GM12872 (cell line): ENCODE results near the gene MAP9.

Experiments used
- CTCF ChIP-seq: IDR thresholded peaks from 3 replicates; pipeline ENCODE4 v1.5.1; 2011; ENCODE audit warnings: low read depth, mild to moderate bottlenecking, low read length, moderate library complexity; ENCODE audit not compliant: insufficient read depth

MAP9 gene

GRCh38 chr4:155391932-155392331 lies 15.2 kb upstream of the MAP9 start:
- TF ChIP-seq CTCF = no peak

GRCh38 chr4:155388162-155388561 lies 11.4 kb upstream of the MAP9 start:
- TF ChIP-seq CTCF = no peak

DNA sequence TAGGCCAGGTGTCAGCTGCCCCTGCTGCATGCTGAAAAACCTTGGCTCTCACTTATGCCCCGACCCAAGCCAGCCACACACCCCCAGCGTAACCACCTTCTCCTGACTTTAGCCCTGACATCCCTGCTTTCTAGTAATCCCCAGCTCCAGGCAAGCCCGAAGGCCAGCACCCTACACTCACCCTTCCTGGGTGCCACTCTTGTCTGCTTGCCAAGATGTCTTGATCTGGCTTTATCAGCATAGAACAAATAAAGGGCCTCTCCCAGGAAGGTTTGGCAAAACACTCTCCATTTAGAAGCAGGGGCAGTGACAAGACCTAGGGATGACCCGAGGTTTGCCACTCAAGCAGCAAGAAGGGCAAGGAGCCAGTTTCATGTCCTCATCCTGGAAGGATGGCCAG lies 6.8 kb upstream of the MAP9 start:
- TF ChIP-seq CTCF = no peak

- no peak for TF ChIP-seq CTCF
Measured at GRCh38 chr4:155377276-155377675, 511 bp upstream of the MAP9 start.

DNA sequence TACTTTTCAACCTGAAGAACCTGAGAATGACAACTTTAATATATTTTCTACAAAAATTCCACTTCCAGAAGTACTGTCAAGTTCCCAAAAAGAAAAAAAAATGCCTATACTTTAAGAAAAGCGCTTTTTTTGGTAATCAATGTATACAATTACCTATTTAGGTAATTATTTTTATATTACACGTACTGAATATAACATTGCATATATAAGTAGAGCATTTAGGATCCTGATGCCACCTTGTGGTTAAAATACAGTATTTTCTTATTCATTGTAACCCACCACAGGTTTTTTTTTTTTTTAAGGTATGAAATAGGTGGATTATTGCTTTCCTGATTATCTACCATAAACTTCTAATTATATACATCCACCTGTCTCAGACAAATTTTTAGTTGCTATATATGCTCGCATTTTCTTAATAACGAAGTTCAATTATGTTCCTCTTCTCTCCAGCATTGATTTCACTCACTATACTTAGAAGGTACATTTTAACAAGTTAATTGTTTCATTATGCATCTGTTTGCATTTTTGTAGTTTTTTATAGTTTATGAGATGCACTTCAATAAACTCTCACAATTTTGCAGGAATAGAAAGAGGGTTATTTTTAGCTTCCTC lies 5.2 kb downstream of the MAP9 start:
- peak; percentile 34; the same call in 2 of the 3 replicates for TF ChIP-seq CTCF

DNA sequence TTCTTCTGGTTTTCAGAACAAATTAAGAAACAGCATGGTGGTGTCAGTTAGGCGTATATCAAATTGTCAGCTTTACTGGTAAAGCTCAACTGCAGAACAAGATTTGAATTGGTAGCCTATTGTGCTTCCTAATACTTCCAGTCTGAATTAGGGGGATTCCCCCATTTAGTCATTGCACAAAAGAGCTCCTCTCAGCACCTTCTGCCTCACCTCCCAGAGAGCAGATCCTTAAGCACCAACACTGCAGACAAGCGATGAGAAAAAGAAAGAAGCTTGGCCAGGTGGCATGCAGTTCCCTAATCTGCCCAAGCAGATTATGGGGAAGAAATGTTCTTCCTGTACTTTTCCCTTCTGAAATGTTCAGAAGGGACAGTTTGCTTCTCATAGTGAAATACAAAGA lies 9.2 kb downstream of the MAP9 start:
- no peak for TF ChIP-seq CTCF

DNA sequence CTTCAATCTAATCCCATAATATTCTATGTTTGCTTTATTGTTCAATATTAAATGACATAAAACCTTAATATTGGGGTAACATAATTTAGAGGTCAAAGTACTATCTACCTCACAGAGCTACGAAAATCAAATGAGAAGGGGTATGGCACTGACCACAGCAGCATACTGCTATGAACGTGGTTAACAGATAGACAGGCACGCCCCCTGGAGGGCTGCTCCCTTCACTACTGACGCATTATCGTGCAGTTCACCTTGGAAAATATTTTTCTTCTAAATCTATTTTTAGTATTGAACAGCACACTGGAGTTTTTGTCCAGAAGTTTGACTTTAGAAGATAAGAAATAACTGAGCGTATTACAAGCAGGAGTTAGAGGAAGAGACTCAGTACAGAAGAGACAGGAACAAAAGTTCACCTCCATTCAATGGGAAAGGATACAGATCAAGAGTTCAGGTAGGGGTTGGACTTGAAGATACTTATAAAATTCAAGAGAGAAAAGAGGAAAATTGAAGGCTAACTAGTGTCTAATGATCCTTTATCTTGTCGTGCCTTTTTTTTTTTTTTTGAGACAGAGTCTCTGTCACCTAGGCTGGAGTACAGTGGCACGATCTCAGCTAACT lies 22.7 kb downstream of the MAP9 start:
- TF ChIP-seq CTCF = peak; percentile 80

GRCh38 chr4:155342142-155342541 lies 34.6 kb downstream of the MAP9 start:
- TF ChIP-seq CTCF = no peak
